ENCODE measurements around the gene FAM163B.
"Not testable (repeated sequence)": the region's sequence is repeated elsewhere in the genome, so short reads cannot be mapped to it uniquely, and the experiment has no call there.

The FAM163B gene

DNA sequence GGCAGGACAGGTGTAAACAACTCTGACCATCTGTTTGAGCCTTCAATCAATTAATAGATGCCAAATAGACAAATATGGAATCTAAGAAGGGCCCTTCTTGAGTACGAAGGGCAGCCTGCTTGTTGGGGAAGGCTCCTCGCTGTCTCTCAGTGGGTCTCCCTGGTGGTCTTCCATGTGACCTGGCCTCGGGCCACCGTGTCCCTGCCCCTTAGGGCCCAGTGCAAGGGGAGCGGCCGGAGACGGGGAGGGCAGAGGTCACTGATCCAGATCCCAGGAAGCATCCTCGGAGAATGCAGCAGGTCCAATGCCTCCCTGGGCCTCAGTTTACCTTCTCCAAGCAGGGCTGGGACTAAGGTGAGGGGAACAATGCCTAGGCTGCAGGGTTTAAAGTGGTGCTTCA is 29.5 kb upstream of the FAM163B start:
- no peak for DNase-seq

DNA sequence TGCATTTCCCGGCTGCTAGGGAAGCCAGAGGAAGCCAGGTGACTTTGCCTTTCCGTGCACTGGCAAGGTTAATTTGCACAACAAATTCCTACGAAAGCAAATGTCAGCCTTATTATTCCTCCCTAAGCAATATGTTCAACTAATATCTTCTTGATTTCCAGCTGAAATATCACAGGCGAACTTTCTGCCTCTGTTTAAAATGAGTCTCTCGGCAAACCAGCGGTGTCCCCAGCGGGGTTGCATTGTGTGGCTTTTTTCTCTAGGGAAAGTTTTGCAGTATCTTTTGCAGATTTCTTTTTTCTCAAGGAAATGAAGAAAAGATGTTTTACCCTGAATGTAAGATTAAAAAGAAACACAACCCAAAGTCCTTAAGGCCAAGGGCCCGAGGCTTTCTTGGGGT is 28.9 kb upstream of the FAM163B start:
- no peak for DNase-seq

GRCh38 chr9:133637451-133638055 is 28.4 kb upstream of the FAM163B start:
- DNase-seq: no peak

DNA sequence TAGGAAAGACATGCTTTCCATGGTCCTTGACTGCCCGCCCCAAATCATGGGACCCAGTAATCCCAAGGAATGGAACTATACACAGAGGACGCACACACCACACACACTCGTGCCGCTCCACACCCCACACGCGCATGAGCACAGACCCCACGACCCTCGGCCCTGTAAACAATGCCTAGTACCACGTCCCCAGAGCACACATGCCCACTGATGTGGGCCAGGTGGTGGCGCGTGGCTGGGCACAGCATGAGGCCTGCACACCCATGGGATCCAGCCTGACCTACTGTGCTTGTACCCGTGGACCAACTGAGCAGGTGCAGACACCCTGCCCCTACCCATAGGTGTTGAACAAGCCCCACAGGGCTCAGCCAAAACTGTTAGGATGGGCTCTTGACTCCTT is 27.7 kb upstream of the FAM163B start:
- DNase-seq: no peak

DNA sequence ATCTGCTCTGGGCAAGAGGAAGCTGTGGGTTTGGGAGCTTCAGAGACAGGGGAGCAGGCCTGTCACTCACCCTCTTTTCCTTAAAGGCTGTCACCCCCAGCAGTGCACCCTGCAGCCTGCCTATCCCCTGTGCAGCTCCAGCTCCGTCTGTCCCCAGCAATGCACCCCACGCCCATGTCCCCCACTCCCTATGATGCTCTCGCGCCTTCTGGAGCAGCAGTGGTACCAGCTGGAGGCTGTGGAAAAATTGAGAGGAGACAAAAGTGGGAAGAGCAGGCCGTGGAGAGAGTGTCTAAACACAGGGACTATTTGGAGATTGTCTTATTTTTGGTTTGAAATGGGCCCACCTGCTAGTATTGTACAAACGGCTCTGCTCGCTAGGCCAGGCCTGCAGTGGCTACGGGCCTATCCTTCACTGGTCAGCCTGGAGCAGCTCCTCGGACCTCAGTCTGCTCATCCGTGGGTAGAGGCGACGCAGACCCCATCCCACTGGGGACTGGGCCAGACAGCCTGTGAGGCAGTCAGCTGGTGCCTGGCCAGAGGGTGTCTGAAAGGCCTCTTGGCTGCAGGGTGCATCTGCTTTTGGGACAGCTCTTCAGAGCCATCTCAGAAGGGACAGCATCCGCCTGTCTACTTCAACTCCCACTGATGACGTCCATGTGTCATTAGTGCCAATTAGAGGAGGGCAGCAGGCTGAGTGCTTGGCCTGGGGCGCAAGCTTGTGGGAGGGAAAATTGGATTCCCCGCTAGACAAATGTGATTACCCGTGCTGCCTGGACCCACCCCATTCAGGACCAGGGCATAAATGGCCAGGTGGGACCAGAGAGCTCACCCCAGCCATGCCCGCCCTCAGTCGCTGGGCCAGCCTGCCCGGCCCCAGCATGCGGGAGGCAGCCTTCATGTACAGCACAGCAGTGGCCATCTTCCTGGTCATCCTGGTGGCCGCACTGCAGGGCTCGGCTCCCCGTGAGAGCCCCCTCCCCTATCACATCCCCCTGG is 26.6 kb upstream of the FAM163B start, which contains the start of gene DBH:
Gene DBH (plus strand): TSS at position 831 of the 999 bp plus-strand sequence. CDS start 9 bp downstream, at position 840.
- no peak for DNase-seq

GRCh38 chr9:133635098-133635497 is 25.9 kb upstream of the FAM163B start:
- DNase-seq: no peak

- no peak for DNase-seq
Measured at GRCh38 chr9:133634081-133634691, 25.0 kb upstream of the FAM163B start.

DNA sequence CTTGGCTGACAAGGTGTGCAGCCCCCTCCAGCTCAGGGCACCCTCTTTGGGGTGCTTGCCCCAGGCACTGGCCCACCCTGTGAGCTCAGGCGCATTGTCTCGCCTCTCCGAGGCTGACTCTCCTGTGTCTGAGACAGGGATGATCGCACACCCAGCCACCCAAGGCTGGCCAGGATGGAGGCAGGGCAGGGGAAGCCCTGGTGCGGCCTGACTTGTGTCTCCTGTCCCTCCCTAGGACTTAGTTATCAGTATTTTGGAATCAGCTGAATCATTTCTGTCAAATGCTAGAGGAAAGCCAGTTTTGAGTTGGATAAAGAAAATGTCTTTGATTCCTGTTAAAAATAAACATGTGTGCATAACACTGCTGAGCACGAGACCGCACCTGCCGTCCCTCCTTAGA is 24.5 kb upstream of the FAM163B start:
- DNase-seq: no peak

- no peak for DNase-seq
Measured at GRCh38 chr9:133632806-133633680, 23.9 kb upstream of the FAM163B start.

DNA sequence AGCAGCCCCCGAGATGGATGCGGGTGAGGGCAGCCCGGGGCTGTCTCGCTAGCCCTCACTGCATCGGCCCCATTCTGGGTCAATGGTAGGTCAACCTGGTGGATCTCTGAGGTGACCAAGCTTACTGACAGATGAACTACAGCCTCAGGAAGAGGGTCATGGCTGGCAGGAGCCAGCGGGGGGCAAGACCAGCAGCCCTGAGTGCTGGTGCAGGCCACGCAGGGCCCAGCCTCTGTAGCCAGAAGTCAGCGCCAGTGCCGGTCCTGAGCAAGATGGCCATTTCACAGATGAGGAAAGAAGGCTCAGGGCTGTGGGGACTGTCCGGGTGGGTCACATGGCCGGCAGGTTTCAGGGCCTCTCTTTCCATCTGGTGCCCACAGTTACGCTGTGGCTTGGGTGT is 21.9 kb upstream of the FAM163B start:
- no peak for DNase-seq

GRCh38 chr9:133629221-133630110 is 20.3 kb upstream of the FAM163B start:
- no peak for DNase-seq

DNA sequence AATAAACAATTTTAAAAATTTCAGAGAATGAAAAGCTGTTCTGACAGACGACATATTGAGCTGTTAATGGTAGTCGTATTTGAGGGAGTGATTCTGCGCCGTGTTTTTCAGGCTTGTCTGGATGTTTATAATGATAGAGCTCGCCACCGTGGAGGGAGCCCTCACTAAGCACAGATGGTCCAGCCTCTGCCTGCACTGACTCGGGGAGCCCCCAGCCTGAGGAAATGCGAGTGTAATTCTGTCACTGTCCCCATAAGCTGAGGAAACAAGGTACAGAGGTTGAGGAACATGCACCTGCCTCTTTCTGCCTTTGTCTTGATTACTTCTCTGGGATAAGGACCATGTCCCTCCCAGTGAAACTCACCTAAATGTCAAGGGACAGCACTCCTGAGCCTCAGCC is 19.6 kb upstream of the FAM163B start:
- DNase-seq: no peak

DNA sequence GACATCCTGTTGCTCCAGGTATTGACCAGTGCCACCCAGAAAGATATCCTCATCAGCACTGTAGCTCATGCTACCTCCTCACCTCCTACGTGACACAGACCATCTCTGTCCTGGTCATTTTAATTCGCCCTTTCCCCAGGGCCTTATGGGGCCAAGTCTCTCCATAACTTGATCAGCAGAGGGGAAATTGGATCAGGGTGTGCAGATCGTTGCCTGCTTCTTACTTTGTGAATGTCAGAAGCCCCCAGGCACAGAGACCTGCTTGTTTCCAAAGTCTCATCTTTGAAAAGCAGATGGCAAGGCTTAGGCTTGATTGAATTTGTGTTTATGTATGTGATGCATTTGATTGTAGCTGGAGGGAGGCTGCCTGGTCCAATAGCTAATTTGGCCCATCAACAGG is 18.2 kb upstream of the FAM163B start:
- DNase-seq: no peak

GRCh38 chr9:133626008-133626407 is 16.8 kb upstream of the FAM163B start:
- not testable (repeated sequence) for DNase-seq

DNA sequence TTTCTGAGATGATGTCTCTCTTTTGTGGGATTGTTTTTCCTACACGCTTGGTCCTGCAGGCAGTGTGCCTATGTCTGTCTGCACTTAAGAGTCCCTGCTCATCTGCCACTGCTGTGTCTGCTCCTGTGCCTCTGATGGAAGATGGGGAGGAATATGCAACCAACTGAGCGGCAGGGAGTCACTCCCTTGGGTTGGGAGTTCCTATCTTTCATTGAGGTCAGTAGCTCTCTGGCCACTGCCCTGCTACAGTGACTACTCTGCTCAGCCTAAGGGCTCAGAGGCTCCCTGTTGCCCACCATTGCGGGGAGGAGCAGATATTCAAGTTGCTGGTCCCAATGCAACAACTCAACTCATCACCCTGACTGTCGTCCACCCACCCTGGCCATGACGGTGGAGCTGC is 13.4 kb upstream of the FAM163B start:
- DNase-seq: no peak

- no peak for DNase-seq
Measured at GRCh38 chr9:133621725-133622267, 12.6 kb upstream of the FAM163B start.

DNA sequence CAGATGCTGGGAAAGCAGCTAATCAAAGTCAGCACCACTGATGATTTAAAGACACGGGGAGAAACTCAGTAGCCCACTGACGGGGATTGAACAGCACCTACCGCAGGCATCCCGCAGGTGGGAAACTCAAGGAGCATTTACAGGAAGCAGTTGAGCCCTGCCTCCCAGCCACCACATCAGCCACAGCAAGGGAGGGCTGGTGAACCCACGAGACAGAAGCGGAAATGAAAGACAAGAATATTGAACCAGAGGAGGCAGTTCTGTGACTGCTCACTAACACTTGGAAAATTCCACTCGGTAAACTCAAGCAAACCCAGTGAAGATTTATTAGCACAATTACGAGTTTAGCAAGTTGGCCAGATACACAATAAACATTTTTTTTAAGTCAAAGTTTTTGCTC is 10.6 kb upstream of the FAM163B start:
- peak; percentile 49 for DNase-seq

GRCh38 chr9:133618726-133619125 is 9.5 kb upstream of the FAM163B start:
- no peak for DNase-seq

DNA sequence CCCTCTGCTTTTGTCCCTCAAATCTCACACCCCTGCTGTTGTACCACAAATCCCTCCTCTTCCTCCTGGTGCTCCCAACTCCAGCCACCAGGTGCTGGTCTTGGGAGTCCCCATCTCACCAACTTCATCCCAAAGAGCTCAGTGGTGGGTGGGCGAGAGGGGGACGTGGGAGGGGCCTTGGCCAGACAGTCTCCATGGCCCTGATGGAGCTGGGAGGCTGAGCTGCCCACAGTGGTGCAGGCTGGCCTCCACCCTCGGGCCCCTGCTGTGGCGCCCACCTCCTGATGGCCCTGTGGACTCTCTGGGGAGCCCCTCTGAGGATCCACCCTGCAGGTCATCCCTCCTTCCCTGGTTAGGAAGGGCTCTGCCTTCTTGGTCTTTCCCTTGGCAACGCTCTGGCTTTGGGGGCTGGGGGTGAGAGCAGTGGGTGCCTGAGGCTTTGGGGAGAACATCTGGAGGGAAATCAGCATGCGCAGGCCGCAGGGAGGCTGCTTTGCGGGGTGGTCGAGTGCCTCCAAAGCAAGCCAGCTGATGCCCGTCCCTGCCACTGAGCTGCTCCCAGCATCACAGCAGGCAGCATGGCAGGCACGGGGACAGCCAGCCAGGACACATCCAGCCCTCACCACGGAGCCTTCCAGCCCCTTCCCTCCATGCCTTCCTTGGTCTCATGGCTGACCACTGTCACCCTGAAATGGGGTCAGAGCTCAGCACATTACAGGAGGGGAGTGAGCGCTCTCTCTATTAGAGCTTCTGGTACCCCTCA is 7.6 kb upstream of the FAM163B start:
- DNase-seq: no peak

GRCh38 chr9:133615606-133616188 is 6.5 kb upstream of the FAM163B start:
- no peak for DNase-seq

Data from stimulated activated CD4-positive, alpha-beta T cell treated with anti-CD3 and anti-CD28 coated beads, Interleukin-4, amount 100 ng/mL, for 24 hours (primary cell).